ENCODE data around the gene PACRG. TPM values are rescaled to one million over a fixed set of nuclear protein-coding genes. Genes with fewer than 3 reads are reported as not detected.

Gene PACRG
- total RNA-seq, 1 donor from 2014 or later: 1.2 TPM

DNA sequence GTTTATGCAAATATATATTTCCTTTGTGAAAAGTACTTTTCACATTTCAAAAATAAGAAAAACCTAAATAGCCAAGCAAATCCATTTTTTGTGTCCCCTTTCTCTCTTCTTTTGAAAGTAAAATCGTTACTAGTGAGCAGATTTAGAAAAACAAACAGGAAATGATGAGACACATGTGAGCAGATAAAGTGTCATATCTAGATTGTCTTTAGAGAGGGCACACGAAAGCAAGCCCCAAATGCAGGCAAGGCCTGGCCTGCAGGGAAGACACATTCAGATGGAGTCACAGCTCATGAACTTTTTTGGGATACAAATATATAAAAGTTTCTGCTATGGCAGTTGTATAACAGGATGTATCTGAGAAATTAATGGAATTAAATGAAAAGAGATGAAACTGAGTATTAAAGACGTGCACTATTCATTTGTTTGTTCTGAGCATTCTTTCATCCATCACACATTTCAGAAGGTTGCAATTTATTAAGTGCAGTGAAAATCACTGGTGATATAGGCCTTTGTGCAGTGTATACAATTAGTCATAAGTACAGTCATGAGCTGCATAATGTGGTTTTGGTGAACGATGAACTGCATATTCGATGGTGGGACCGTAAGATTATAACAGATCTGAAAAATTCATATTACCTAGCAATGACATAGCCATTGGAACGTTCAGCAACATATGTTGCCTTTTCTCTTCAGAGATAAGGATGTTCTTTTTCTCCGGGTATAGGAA, 101.4 kb downstream of the PACRG start:
- Mint-ChIP-seq H3K36me3 (ENCODE audit: unreplicated experiment) (no peaks in the 10 kb centered on the region), H3K9me3 (ENCODE audit: unreplicated experiment) (peaks cover 3% of the 10 kb centered on the region), H3K4me1 (ENCODE audit: unreplicated experiment) (peaks cover 8% of the 10 kb centered on the region), H3K27ac (ENCODE audit: unreplicated experiment) (no peak overlapping the region), H3K27me3 (ENCODE audit: unreplicated experiment) (peaks cover 8% of the 10 kb centered on the region), H3K4me3 (ENCODE audit: unreplicated experiment) (no peak overlapping the region)
- no peak for DNase-seq (ENCODE audit: extremely low spot score, unreplicated experiment)
- TF ChIP-seq, protein P1, sequence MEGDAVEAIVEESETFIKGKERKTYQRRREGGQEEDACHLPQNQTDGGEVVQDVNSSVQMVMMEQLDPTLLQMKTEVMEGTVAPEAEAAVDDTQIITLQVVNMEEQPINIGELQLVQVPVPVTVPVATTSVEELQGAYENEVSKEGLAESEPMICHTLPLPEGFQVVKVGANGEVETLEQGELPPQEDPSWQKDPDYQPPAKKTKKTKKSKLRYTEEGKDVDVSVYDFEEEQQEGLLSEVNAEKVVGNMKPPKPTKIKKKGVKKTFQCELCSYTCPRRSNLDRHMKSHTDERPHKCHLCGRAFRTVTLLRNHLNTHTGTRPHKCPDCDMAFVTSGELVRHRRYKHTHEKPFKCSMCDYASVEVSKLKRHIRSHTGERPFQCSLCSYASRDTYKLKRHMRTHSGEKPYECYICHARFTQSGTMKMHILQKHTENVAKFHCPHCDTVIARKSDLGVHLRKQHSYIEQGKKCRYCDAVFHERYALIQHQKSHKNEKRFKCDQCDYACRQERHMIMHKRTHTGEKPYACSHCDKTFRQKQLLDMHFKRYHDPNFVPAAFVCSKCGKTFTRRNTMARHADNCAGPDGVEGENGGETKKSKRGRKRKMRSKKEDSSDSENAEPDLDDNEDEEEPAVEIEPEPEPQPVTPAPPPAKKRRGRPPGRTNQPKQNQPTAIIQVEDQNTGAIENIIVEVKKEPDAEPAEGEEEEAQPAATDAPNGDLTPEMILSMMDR (IDR thresholded peaks at IDR 0.05): no peak

DNA sequence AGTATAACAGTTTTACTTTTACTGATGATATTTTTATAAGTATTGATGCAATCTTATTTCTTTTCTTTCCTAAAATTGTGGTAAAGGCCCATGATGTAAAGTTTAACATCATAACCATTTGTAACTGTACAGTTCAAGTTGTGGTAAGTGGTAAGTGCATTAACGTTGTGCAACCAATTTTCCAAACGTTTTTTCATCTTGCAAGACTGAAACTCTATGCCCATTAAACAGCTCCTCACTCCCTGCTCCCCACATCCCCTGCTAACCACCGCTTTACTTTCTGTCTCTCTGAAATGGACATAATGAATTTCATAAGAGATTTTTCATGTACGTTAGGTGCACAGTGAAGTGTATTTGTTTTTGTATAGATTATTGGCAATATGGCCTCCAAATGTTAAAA, 106.0 kb downstream of the PACRG start:
- H3K27me3 Mint-ChIP-seq (ENCODE audit: unreplicated experiment): peaks cover 15% of the 10 kb centered on the region
- DNase-seq (ENCODE audit: extremely low spot score, unreplicated experiment): no peak
- H3K9me3 Mint-ChIP-seq (ENCODE audit: unreplicated experiment): peaks cover 3% of the 10 kb centered on the region
- no peaks in the 10 kb centered on the region for H3K4me1 Mint-ChIP-seq (ENCODE audit: unreplicated experiment)
- H3K27ac Mint-ChIP-seq (ENCODE audit: unreplicated experiment): no peak overlapping the region
- TF ChIP-seq, protein P1 (IDR thresholded peaks at IDR 0.05): no peak
- no peak overlapping the region for H3K4me3 Mint-ChIP-seq (ENCODE audit: unreplicated experiment)
- no peaks in the 10 kb centered on the region for H3K36me3 Mint-ChIP-seq (ENCODE audit: unreplicated experiment)

DNA sequence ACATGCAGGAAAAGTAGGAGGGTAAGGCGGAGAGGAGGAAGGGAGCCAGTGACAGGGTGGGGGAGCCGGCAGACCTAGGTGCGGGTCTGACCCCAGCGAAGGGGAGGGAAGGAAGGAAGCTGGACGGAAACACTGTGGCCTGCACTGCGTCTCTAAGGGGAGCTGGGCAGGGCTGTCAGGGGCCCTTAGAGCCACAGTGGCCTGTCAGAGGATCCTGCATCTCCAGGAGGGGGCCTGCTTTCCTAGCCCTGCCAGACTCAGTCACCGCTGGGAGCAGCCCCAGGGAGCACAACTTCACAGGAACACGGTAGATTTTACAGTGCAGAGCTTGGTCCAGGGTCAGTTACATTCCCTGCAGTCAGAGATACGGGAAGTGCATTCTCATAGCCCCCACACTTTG, 118.2 kb downstream of the PACRG start:
- H3K9me3 Mint-ChIP-seq (ENCODE audit: unreplicated experiment): no peaks in the 10 kb centered on the region
- TF ChIP-seq, protein P1 (IDR thresholded peaks at IDR 0.05): no peak
- H3K4me1 Mint-ChIP-seq (ENCODE audit: unreplicated experiment): no peaks in the 10 kb centered on the region
- no peaks in the 10 kb centered on the region for H3K36me3 Mint-ChIP-seq (ENCODE audit: unreplicated experiment)
- DNase-seq (ENCODE audit: extremely low spot score, unreplicated experiment): no peak
- H3K27ac Mint-ChIP-seq (ENCODE audit: unreplicated experiment): no peak overlapping the region
- no peak overlapping the region for H3K4me3 Mint-ChIP-seq (ENCODE audit: unreplicated experiment)
- no peaks in the 10 kb centered on the region for H3K27me3 Mint-ChIP-seq (ENCODE audit: unreplicated experiment)

- H3K4me1 Mint-ChIP-seq (ENCODE audit: unreplicated experiment): peaks cover 2% of the 10 kb centered on the region
- no peaks in the 10 kb centered on the region for H3K36me3 Mint-ChIP-seq (ENCODE audit: unreplicated experiment)
- no peaks in the 10 kb centered on the region for H3K9me3 Mint-ChIP-seq (ENCODE audit: unreplicated experiment)
- H3K27me3 Mint-ChIP-seq (ENCODE audit: unreplicated experiment): peaks cover 3% of the 10 kb centered on the region
- TF ChIP-seq, protein P1 (IDR thresholded peaks at IDR 0.05): no peak
- H3K27ac Mint-ChIP-seq (ENCODE audit: unreplicated experiment): no peak overlapping the region
- no peak for DNase-seq (ENCODE audit: extremely low spot score, unreplicated experiment)
- H3K4me3 Mint-ChIP-seq (ENCODE audit: unreplicated experiment): no peak overlapping the region
These were observed 118.9 kb downstream of the PACRG start for GRCh38 chr6:162846723-162847122.

GRCh38 chr6:162849269-162849668, 121.5 kb downstream of the PACRG start:
- DNase-seq (ENCODE audit: extremely low spot score, unreplicated experiment): no peak
- no peaks in the 10 kb centered on the region for H3K36me3 Mint-ChIP-seq (ENCODE audit: unreplicated experiment)
- no peak overlapping the region for H3K27ac Mint-ChIP-seq (ENCODE audit: unreplicated experiment)
- H3K4me1 Mint-ChIP-seq (ENCODE audit: unreplicated experiment): peaks cover 6% of the 10 kb centered on the region
- H3K9me3 Mint-ChIP-seq (ENCODE audit: unreplicated experiment): no peaks in the 10 kb centered on the region
- no peak overlapping the region for H3K4me3 Mint-ChIP-seq (ENCODE audit: unreplicated experiment)
- TF ChIP-seq, protein P1 (IDR thresholded peaks at IDR 0.05): no peak
- peaks cover 3% of the 10 kb centered on the region for H3K27me3 Mint-ChIP-seq (ENCODE audit: unreplicated experiment)

All from osteocyte (in vitro differentiated cells).